GM18508 (cell line): ENCODE results near the gene FBN3.
"Not testable (repeated sequence)": the region's sequence is repeated elsewhere in the genome, so short reads cannot be mapped to it uniquely, and the experiment has no call there.

ENCODE experiments used
- ATAC-seq: cut with Tn5 transposase; IDR thresholded peaks from one replicate; pipeline ENCODE4 v1.9.1; 2021; ENCODE audit warnings: moderate number of reproducible peaks; ENCODE audit not compliant: insufficient read depth, unreplicated experiment

Gene FBN3

DNA sequence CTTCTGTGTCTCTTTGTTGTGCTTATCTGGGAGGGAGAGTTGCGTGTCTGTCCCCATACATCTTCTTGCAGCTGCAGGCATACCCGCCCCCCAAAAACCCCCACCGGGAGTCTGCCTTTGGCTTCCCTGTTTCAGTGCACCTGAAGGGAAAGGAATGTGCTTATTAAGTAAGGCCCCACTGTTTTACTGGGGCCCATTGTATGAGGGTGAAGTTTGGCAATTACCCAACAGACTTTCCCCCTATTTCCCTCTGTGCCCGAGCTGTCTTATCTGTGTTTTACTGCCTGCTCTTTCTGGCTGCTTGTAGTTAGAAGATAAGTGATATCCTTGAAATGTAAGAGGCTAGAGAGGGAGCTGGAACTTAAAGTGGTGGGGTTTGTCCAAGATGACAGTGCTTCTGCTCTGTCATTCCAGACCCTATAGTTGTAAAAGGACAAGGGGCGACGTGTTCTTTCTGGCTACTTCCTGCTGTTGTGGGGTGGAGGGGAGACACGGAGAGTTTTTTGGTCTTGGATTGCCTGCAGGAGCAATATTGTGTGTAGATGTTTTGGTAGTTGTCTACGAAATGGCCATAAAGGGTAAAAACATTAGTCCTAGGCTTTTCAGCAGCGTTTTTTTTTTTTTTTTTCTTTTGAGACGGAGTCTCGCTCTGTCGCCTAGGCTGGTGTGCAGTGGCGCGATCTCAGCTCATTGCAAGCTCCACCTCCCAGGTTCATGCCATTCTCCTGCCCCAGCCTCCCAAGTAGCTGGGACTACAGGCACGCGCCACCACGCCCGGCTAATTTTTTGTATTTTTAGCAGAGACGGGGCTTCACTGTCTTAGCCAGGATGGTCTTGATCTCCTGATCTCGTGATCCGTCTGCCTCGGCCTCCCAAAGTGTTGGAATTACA lies 115.9 kb downstream of the FBN3 start:
- not testable (repeated sequence) for ATAC-seq

DNA sequence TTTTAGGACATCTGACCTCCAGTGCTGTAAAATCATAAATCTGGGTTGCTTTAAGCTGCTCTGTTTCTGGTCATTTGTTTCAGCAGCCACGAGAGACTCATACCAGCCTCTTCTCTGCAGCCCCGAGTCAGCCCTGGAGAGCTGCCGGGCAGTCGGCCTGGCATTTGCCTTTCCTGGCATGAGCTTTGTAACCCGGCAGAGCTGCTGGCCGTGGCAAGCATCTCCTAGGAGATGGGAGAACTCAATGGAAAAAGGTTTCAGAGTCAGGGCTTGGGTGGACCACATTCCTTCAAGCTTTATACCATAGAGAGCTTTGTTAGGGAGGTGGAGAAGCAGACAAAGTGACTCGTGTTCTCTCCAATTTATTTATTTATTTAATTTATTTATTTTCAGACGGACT lies 118.4 kb downstream of the FBN3 start:
- no peak for ATAC-seq

GRCh38 chr19:8028951-8029491 lies 120.4 kb downstream of the FBN3 start:
- ATAC-seq = no peak

DNA sequence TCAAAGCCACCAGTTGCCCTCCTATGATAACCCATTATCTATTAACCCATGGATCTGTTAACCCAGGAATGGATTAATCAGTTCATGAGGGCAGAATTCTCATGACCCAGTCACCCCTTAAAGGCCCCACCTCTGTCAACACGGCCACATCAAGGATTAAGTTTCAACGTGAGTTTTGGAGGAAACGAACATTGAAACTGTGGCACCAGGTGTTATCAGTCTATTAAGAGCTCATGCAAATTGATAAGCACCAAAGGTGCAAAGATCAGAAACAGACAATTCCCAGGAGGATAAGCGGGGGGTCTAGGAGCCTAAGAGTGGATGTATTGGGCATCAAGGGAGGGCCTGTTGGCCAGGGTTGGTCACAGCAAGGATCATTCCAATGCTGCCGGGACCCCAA lies 124.1 kb downstream of the FBN3 start:
- ATAC-seq = no peak

DNA sequence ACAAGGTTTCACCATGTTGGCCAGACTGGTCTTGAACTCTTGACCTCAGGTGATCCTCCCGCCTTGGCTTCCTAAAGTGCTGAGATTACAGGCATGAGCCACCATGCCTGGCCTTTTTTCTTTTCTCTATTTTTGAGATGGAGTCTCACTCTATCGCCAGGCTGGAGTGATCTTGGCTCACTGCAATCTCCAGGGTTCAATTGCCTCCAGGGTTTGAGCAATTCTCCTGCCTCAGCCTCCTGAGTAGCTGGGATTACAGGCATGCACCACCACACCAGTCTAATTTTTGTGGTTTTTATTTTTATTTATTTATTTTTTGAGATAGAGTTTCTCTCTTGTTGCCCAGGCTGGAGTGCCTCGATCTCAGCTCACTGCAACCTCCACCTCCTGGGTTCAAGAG lies 125.1 kb downstream of the FBN3 start:
- not testable (repeated sequence) for ATAC-seq

DNA sequence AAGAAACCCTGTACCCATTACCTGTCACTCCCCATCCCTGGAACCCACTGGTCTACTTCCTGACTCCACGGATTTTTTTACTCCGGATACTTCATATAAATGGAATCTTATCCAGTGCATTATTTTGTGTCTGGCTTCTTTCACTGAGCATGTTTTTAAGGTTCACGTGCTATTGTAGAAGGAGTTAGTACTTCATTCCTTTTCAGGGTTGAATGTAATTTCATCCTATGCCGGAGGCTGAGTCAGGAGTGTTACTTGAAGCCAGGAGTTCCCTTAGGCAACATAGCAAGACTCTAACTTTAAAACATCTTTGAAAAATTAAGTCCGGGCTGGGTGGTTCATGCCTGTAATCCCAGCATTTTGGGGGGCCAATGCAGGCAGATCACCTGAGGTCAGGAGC lies 126.0 kb downstream of the FBN3 start:
- no peak for ATAC-seq

DNA sequence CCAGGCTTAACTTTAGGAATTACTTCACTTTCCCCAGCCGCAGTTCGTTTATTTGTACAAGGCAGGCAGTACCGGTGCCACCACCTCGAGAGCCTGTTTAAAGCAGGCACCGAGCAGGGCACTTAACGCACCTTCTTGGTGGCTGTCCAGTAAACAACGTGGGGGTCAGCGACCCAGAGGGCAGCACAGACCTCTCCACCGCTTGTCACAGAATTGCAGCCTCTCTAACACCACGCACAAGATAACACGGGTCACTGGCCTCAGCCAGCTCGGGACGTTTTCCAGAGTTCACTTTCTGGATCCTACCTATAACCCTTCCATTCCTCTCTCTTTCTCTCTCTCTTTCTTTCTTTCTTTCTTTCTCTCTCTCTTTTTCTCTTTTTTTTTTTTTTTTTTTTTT lies 127.1 kb downstream of the FBN3 start:
- ATAC-seq = no peak

- no peak for ATAC-seq
Measured at GRCh38 chr19:8021374-8021773, 128.0 kb downstream of the FBN3 start.

DNA sequence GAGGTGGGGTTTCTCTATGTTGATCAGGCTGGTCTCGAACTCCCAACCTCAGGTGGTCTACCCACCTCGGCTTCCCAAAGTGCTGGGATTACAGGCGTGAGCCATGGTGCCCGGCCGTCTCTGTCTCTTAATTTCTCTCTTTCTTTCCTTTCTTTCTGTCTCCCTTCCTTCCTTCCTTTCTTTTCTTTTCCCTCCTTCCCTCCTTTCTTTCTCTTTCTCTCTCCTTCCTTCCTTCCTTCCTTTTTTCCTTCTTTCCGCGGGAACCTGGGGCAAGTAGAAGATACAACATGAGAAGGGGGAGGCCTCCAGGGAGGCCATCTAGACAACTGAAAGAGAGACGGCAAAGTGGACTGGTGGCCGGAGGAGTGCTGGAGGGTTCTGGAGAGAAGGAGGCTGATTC lies 128.7 kb downstream of the FBN3 start:
- ATAC-seq = no peak

DNA sequence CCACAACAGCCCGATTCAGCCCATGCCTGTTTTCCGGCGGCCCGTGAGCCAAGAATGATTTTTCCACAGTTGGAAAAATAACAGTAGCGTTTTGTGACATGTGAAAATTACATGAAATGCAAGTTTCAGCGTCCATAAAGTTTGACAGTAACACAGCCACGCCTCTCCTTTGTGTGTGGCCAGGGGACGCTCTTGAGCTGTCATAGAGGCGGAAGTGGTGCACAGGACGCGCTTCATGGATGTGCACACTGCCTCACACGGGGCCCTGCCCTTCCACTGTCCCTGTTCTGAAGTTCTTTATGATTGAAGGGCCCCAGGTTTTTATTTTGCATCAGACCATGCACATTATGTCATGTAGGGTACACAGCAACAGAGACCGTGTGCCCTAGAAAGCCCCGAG lies 131.6 kb downstream of the FBN3 start:
- no peak for ATAC-seq
